ENCODE results near the gene C8A.

The C8A gene

DNA sequence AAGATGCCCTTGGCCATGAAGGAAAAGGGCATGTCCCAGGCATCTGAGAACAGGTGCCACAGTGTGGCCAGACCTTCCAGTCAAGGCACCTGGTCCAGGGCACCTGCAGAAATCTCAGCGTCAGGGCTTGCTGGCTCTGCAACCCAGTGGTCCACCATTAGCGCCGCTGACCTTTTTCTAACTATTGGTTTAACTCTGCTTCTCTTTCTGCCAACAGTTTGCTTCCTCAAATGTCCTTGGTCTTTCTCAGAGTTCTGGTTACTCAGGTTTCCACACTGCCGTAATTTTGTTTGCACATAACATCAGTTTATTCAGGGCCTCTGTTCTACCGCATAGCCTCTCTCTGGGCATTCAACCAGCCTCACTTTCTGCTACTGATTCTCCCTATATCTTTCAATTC is 18.9 kb upstream of the C8A start:
- TF ChIP-seq CREB1 (IDR thresholded peaks at IDR 0.05; ENCODE audit: low read depth) (no peak), FOXM1 (IDR thresholded peaks at IDR 0.05; ENCODE audit: borderline replicate concordance, low read depth) (no peak), EGR1 (IDR thresholded peaks at IDR 0.05) (no peak), TCF12 (IDR thresholded peaks at IDR 0.05; ENCODE audit: low read depth) (no peak), RAD21 (IDR thresholded peaks at IDR 0.05; ENCODE audit: low read depth) (no peak), TEAD4 (IDR thresholded peaks at IDR 0.05) (no peak), NFIC (IDR thresholded peaks at IDR 0.05) (no peak), TAF1 (IDR thresholded peaks at IDR 0.05; ENCODE audit: low read depth) (no peak)
- TF ChIP-seq, protein P1, sequence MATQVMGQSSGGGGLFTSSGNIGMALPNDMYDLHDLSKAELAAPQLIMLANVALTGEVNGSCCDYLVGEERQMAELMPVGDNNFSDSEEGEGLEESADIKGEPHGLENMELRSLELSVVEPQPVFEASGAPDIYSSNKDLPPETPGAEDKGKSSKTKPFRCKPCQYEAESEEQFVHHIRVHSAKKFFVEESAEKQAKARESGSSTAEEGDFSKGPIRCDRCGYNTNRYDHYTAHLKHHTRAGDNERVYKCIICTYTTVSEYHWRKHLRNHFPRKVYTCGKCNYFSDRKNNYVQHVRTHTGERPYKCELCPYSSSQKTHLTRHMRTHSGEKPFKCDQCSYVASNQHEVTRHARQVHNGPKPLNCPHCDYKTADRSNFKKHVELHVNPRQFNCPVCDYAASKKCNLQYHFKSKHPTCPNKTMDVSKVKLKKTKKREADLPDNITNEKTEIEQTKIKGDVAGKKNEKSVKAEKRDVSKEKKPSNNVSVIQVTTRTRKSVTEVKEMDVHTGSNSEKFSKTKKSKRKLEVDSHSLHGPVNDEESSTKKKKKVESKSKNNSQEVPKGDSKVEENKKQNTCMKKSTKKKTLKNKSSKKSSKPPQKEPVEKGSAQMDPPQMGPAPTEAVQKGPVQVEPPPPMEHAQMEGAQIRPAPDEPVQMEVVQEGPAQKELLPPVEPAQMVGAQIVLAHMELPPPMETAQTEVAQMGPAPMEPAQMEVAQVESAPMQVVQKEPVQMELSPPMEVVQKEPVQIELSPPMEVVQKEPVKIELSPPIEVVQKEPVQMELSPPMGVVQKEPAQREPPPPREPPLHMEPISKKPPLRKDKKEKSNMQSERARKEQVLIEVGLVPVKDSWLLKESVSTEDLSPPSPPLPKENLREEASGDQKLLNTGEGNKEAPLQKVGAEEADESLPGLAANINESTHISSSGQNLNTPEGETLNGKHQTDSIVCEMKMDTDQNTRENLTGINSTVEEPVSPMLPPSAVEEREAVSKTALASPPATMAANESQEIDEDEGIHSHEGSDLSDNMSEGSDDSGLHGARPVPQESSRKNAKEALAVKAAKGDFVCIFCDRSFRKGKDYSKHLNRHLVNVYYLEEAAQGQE (IDR thresholded peaks at IDR 0.05; ENCODE audit: low read depth), result no peak

GRCh38 chr1:56836359-56836758 is 18.2 kb upstream of the C8A start:
- TF ChIP-seq NFIC (IDR thresholded peaks at IDR 0.05) (no peak), CREB1 (IDR thresholded peaks at IDR 0.05; ENCODE audit: low read depth) (no peak)

- TF ChIP-seq TEAD4 (IDR thresholded peaks at IDR 0.05) (no peak), MAX (IDR thresholded peaks at IDR 0.05) (no peak), RAD21 (IDR thresholded peaks at IDR 0.05; ENCODE audit: low read depth) (no peak), FOXM1 (IDR thresholded peaks at IDR 0.05; ENCODE audit: borderline replicate concordance, low read depth) (no peak), ZBTB7A (IDR thresholded peaks at IDR 0.05; ENCODE audit: low read depth) (no peak), CEBPB (IDR thresholded peaks at IDR 0.05) (no peak), TCF12 (IDR thresholded peaks at IDR 0.05; ENCODE audit: low read depth) (no peak), YY1 (IDR thresholded peaks at IDR 0.05; ENCODE audit: low read depth) (no peak), EGR1 (IDR thresholded peaks at IDR 0.05) (no peak), CREB1 (IDR thresholded peaks at IDR 0.05; ENCODE audit: low read depth) (no peak), NFIC (IDR thresholded peaks at IDR 0.05) (no peak), EP300 (IDR thresholded peaks at IDR 0.05; ENCODE audit: borderline replicate concordance) (no peak)
- TF ChIP-seq, protein P2, sequence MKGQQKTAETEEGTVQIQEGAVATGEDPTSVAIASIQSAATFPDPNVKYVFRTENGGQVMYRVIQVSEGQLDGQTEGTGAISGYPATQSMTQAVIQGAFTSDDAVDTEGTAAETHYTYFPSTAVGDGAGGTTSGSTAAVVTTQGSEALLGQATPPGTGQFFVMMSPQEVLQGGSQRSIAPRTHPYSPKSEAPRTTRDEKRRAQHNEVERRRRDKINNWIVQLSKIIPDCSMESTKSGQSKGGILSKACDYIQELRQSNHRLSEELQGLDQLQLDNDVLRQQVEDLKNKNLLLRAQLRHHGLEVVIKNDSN (IDR thresholded peaks at IDR 0.05), result no peak
- TF ChIP-seq, protein P1 (IDR thresholded peaks at IDR 0.05; ENCODE audit: low read depth), result no peak
These were observed 17.2 kb upstream of the C8A start for GRCh38 chr1:56837244-56837939.

GRCh38 chr1:56838759-56839158 is 15.8 kb upstream of the C8A start:
- TF ChIP-seq TAF1 (IDR thresholded peaks at IDR 0.05; ENCODE audit: low read depth) (no peak), FOXM1 (IDR thresholded peaks at IDR 0.05; ENCODE audit: borderline replicate concordance, low read depth) (no peak), EP300 (IDR thresholded peaks at IDR 0.05; ENCODE audit: borderline replicate concordance) (no peak), YY1 (IDR thresholded peaks at IDR 0.05; ENCODE audit: low read depth) (no peak), CEBPB (IDR thresholded peaks at IDR 0.05) (no peak), CREB1 (IDR thresholded peaks at IDR 0.05; ENCODE audit: low read depth) (no peak), ZBTB7A (IDR thresholded peaks at IDR 0.05; ENCODE audit: low read depth) (no peak), NFIC (IDR thresholded peaks at IDR 0.05) (no peak), MAX (IDR thresholded peaks at IDR 0.05) (no peak), TEAD4 (IDR thresholded peaks at IDR 0.05) (no peak), RAD21 (IDR thresholded peaks at IDR 0.05; ENCODE audit: low read depth) (no peak), EGR1 (IDR thresholded peaks at IDR 0.05) (no peak), TCF12 (IDR thresholded peaks at IDR 0.05; ENCODE audit: low read depth) (no peak)
- TF ChIP-seq, protein P2 (IDR thresholded peaks at IDR 0.05), result no peak
- TF ChIP-seq, protein P1 (IDR thresholded peaks at IDR 0.05; ENCODE audit: low read depth), result no peak

All from Ishikawa (cell line).